Daoy (cell line): Measurements from ENCODE around the gene ZNF710. TPM values are rescaled to one million over a fixed set of nuclear protein-coding genes. Genes with fewer than 3 reads are reported as not detected.
"Not testable (repeated sequence)": the region's sequence is repeated elsewhere in the genome, so short reads cannot be mapped to it uniquely, and the experiment has no call there.

Experiments used
- DNase-seq: peaks from one replicate; pipeline ENCODE4 v3.0.0-alpha.2; 2015; ENCODE audit warnings: low read depth
- total RNA-seq: library from RNA; depleted of rRNA; stranded (reverse); fragments of >200 nt; shearing (Covaris generic); gene quantifications from 2 replicates; pipeline ENCODE4 v1.2.3, GENCODE V29; 2014; rRNA removed

The ZNF710 gene
- total RNA-seq, 1 experiment from 2014 or later: 12.3 TPM

DNA sequence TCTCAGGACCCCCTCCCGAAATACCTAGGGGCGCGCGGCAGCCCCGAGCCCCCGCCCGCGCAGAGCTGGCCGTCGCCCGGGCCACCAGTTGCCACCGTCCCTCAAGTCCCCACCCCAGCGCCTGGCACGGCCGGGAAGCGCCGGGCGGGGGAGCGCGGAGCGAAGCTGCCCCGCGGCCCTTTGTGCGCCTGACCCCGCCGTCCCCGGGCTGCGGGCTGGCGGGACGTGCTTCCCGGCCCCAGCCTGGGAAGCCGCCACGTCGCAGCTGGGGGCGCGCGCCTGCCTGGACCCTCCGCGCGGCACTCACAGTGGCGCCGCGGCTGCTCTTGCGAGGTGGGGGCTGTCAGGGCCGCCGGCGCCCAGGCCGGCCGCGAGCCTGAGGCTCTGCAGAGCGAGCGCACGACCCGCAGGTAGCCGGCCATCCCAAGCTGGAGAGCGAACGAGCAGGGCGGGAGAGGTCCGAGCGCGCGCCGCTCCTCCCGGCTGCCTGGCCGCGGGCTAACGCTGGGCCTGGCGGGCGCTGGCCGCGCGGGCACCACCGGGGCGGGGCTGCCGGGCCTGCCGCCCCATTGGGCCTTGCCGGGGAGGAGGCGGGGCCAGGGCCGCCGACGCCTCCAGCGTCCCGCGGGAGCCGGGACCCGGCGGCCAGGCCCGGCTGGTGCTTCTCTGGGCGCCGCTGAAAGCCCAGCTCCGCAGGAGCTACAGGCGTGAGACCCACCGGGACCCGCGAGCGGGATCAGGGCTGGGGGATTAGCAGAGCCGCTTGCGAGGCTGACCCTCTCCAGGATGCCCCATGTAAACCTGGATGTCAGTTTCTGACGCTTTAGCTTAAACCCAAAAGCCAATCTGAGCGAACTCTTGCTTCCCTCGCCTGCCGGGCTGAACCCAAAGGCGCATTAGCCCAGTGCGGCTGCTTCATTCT lies 101.1 kb downstream of the ZNF710 start, which contains the start of gene IDH2:
IDH2 (minus strand) TSS at position 500 of the 922 bp plus-strand sequence; CDS start at position 422, 78 bp downstream.
- peak; percentile 91 for DNase-seq

DNA sequence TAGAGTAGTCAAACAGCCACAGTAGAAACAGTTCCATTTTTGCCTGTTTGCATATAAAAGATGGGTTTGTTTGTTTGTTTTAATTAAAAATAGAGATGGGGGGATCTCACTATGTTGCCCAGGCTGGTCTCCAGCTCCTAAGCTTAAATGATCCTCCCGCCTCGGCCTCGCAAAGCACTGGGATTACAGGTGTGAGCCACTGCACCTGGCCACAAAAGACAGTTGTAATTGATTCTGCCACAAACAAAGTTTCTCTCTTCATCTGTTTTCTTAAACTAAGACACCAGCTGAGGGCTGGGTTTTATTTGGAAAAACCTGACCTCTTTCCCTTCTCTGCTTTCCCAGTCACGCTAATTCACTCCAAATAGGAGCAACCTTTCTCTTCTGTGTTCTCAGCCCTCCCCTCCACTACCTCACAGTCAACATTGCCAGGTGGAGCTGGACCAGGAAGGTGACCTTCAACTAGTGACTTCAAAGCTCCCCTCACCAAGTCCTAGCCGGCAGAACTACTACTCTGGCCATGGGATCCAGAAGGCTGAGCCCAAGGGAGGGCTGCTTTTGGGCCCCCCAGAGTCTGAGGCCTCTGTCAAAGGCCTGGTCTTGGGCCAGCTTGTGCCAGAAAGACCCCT lies 102.7 kb downstream of the ZNF710 start:
- no peak for DNase-seq

DNA sequence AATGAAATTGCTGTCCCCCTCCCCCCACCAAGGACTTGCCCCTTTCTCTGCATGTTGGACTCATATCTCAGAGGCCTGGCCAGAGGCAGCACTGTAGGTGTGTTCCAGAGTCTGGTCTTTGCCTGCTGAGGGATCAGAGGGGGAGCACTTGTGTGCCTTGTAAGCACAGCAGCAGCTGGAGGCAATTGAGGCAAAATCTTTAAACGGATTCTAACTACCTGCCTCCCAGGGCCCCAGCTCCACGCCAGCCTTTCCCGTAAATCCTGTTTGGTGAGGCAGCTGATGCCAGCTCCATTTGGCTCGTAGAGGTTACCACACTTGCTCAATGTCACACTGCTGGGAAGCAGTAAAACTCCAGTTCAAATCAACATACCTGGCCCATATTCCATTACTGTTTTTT lies 103.4 kb downstream of the ZNF710 start:
- no peak for DNase-seq

DNA sequence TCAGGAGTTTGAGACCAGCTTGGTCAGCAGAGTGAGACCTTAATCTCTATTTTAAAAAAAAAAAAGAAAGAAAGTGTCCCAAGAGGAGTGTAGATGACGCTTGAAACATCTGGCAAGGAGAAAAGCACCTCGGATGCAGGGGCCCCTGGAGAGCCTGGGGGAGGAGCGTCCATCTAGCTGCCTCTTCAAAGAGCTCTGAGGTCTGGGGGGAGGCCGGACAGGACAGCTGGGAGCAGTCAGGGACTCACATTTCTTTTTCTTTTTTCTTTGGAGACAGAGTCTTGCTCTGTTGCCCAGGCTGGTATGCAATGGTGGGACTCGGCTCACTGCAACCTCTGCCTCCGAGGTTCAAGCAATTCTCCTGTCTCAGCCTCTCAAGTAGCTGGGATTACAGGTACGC lies 104.4 kb downstream of the ZNF710 start:
- no peak for DNase-seq

DNA sequence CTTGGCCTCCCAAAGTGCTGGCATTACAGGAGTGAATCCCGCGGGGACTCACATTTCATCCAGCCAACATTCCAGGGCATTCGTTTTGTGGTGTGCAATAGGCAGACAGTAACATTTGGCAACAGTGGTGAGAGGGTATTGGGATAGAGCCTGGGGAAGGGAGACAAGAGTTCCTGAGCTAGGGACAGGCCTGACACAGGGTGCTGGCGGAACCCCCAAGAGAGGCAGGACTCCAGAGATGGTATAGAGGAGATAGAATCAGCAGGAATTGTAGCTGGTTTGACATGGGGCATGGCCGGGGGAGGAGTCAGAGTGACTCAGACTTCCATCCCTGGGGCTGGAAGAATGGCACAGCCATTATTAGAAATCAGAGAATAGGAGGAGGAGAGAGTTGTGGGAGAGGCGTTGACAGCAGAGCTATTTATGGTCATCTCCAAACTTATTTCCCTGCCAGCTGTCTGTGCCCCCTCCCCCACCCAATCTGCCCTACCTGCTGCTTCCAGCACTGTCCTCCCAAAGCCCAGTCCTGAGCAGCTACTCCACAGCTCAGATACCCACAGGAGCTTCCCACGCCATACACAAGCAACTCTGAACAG lies 105.5 kb downstream of the ZNF710 start:
- peak; percentile 72 for DNase-seq

DNA sequence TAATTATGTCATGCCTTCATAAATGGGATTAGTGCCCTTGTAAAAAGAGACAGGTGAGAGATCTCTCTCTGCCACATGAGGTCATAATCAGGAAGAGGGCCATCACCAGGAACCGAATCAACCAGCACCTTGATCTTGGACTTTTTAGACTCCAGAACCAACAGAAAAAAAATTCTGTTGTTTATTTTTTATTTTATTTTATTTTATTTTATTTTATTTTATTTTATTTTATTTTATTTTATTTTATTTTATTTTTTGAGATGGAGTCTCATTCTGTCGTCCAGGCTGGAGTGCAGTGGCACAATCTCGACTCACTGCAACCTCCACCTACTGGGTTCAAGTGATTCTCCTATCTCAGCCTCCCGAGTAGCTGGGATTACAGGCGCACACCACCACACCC lies 106.9 kb downstream of the ZNF710 start:
- not testable (repeated sequence) for DNase-seq

DNA sequence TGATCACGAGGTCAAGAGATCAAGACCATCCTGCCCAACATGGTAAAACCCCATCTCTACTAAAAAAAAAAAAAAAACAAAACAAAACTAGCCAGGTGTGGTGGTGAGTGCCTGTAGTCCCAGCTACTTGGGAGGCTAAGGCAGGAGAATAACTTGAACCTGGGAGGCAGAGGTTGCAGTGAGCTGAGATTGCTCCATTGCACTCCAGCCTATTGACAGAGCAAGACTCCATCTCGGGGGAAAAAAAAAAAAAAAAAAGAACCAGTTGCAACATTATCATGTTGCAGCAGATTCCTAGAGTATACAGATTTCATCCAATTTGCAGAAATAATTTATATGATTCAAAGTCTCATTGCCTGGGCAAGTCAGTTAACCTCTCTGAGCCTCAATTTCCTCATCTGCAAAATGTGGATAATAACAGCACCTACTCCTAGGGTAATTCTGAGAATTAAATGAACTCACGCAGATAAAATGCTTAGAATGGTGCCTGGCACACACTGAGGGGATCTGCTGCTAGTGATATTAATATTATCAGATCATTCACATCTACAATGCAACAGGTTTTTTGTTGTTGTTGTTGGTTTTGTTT lies 108.1 kb downstream of the ZNF710 start:
- not testable (repeated sequence) for DNase-seq

DNA sequence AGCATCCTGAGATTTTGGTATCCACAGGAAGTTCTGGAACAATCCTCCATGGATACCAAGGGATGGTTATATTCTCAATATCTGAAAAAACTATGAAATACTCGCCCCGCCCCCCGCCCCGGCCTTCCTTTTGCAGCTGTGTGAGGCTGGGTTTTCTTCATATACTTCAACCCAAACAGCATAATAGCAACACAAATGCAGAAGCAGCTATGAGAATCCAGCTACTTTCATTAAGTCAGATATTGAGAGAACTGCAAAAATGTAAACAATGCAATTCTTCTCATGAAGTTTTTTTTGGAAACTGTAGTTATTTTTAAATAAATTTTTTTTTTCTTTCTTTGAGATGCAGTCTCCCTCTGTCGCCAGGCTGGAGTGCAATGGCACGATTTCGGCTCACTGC lies 112.0 kb downstream of the ZNF710 start:
- no peak for DNase-seq

DNA sequence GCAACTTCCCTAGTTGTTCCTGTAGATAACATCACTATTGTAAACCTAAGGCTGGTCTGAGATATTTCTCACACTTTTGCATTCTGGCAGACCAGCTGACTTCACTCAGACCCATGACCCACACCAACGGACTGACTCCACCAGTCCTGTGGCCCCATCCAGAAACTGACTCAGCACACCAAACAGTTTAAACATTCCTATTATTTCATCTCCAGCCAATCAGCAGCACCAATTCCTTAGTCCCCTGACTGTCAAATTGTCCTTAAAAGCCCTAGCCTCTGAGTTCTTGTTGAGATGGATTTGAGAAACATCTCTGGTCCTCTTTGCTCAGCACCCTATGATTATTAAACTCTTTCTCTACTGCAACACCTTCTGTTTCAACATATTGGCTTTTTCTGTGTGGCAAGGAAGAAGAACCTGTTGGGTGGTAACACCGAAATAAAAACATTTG lies 113.4 kb downstream of the ZNF710 start:
- no peak for DNase-seq

DNA sequence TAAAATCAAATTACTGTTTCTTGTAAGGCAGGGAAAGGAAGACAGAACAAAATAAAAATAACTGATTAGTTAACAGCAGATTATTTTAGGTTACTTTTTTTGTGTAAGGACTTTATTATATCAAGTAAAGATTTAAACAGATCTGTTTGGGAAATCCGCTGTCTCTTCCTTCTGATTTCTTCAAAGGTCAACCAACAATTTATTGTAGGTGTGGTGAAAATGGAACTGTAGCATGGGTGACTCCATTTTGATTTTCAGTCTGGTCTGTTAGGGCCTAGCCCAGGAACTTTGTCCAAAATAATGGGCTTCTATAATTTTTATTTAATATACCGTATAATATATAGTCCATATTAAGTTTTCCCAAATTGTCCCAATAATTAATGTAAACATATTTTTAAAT lies 114.7 kb downstream of the ZNF710 start:
- no peak for DNase-seq

DNA sequence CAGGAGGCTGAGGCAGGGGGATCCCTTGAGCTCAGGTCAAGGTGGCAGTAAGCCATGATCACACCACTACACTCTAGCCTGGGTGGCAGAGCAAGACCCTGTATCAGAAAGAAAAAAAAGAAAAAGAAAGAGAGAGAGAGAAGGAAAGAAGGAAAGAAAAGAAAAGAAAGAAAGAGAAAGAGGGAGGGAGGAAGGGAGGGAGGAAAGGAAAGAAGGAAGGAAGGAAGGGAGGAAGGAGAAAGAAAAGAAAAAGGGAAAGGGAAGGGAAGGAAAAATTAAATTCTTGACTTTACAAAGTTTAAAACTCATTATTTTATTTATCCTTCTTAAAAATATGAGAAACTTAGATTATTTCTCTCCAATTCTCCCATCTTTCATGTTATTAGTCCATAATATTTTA lies 118.2 kb downstream of the ZNF710 start:
- no peak for DNase-seq

DNA sequence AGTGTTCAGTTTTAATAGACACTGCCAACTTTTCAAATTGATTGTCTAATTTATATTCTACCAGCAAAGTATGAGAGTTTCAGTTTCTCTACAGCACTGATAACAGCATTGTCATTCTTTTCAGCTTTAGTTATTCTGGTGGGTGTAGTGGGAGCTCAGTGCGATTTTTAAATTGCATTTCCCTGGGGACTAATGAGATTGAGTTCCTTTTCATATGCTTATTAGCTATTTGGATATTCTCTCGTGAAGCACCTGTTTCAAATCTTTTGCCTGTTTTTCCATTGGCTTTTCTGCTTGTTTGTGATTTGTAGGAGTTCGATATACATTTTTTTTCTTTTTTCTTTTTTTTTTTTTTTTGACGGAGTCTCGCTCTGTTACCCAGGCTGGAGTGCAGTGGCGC lies 120.0 kb downstream of the ZNF710 start:
- DNase-seq: no peak

DNA sequence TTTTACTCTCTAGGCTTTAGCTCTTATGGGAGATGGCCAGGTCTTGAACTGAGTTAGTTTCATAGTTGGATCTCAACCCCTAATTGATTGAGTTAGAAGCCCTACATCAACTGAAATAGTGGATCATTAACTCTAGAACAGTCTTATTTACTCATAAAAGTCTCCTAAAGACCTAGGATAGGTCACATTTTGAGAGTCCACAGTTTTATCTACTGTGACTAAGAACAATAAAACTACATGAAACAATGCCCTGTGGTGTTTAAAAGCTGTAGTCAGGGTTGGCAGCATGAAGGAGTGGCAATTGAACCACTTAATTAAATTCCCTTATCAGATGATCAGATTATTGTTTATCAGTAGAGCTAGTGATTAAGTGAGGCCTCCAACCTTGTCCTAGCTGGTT lies 123.4 kb downstream of the ZNF710 start:
- DNase-seq: no peak

DNA sequence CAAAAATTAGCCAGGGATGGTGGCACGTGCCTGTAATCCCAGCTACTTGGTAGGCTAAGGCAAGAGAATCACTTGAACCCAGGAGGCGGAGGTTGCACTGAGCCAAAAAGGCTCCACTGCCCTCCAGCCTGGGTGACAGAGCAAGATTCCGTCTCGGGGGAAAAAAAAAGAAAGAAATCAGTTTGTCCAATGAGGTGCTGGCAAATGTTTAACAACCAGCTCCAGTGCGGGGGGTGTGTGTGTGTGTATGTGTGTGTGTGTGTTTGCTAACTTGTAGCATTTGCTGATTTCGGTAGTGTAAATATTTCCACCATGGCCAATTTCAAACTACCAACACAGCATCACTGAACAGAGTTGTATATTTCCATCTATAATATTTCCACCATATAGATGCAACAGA lies 124.9 kb downstream of the ZNF710 start:
- no peak for DNase-seq

DNA sequence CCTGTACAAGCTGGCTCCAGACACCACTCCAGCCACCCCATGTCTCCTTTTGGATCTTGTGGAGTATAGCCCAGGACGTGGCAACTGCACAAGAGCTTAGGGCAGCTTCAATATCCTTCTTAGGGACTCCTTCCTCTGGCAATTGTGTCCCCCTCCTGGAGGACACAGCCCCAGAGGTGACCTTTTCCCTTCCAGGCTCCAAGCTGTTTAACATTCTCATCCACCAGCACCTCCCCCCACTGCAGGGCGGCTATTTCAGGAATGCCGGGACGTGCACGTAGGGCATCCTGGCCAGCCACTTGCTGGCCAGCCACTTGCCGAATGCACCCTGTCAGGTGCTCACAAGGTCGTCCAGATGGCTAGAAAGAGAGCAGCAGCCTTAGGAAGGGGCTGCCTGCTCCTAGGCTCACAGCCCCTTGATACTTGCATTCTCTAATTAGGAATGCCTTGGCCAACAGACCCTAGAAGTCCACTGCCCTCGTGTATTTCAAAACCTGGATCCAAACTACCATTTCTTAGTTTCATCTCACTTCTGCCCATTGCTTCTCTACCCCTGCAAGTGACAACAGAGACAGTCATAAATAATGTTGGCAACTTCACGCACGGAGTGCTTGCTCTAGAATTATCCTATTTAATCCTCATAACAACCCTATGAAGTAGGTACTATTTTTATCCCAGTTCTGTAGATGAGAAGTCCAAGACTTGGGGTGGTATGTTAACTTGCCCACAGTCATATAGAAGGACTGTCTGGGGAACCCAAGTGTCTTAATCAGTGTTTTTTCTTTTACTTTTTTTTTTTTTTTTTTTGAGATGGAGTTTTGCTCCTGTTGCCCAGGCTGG lies 125.7 kb downstream of the ZNF710 start:
- DNase-seq: no peak

DNA sequence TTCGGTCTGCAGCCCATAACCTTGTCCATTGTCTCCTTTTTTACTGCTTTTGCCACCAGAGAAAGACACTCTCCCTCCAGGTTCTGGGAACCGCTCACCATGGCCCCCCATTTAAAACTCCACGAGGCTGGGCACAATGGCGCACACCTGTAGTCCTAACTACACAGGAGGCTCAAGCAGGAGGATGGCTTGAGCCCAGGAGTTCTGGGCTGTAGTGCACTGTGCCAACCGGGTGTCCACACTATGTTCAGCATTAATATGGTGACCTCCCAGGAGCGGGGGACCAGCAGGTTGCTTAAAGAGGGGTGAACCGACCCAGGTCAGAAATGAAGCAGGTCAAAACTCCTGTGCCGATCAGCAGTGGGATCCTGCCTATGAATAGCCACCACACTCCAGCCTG lies 129.2 kb downstream of the ZNF710 start:
- DNase-seq: no peak

Other genes starting within 250 kb of the ZNF710 start
- gene MESP2, start 225.0 kb upstream of the ZNF710 start, total RNA-seq: 0.29 and 0.54 TPM in 2 replicates
- gene ANPEP, start 186.5 kb upstream of the ZNF710 start, total RNA-seq: 24.3 and 31.5 TPM in 2 replicates
- 53.9 and 89.7 TPM in 2 replicates for gene AP3S2, start 107.3 kb upstream of the ZNF710 start, total RNA-seq
- gene ARPIN, start 88.4 kb upstream of the ZNF710 start, total RNA-seq: 3.3 and 4.1 TPM in 2 replicates
- 56.1 and 68.8 TPM in 2 replicates for gene IDH2, start 101.1 kb downstream of the ZNF710 start, total RNA-seq
- 16.2 and 31.4 TPM in 2 replicates for gene SEMA4B, start 200.0 kb downstream of the ZNF710 start, total RNA-seq
- 25.5 and 39.3 TPM in 2 replicates for gene CIB1, start 232.6 kb downstream of the ZNF710 start, total RNA-seq
- 4.2 TPM in 2 replicates for gene GDPGP1, start 232.9 kb downstream of the ZNF710 start, total RNA-seq
- 0.06 TPM in 1 of 2 replicates, not detected in the other for gene TTLL13, start 248.2 kb downstream of the ZNF710 start, total RNA-seq